Type B pancreatic cell (in vitro differentiated cells): ENCODE measurements around the gene LST1. TPM values are rescaled to one million over a fixed set of nuclear protein-coding genes. Genes with fewer than 3 reads are reported as not detected.
A peak's percentile ranks its signal among the peaks of the same experiment; 100 is the strongest.

Experiments used
- DNase-seq: peaks from one replicate; pipeline ENCODE4 v3.0.0; 2021; ENCODE audit warnings: mixed read lengths; ENCODE audit not compliant: unreplicated experiment; ENCODE audit errors: extremely low spot score
- H3K27ac Mint-ChIP-seq: 2 replicates; pipeline ENCODE4 v1.8.0; 2021; ENCODE audit warnings: mild to moderate bottlenecking, mixed read lengths
- H3K27me3 Mint-ChIP-seq: 2 replicates; pipeline ENCODE4 v1.8.0; 2021; ENCODE audit warnings: mixed read lengths
- H3K36me3 Mint-ChIP-seq: 2 replicates; pipeline ENCODE4 v1.8.0; 2021; ENCODE audit warnings: mixed read lengths
- H3K4me1 Mint-ChIP-seq: one replicate; pipeline ENCODE4 v1.8.0; 2021; ENCODE audit warnings: mixed read lengths; ENCODE audit not compliant: unreplicated experiment
- H3K4me3 Mint-ChIP-seq: 2 replicates; pipeline ENCODE4 v1.8.0; 2021; ENCODE audit warnings: mild to moderate bottlenecking, mixed read lengths
- H3K9me3 Mint-ChIP-seq: 2 replicates; pipeline ENCODE4 v1.8.0; 2021; ENCODE audit warnings: mixed read lengths
- CTCF ChIP-seq: fragments of 200-600 bp; sonication (generic); conservative IDR thresholded peaks from 2 replicates; pipeline ENCODE4 v1.5.0; 2021; ENCODE audit warnings: antibody characterized with exemption, mild to moderate bottlenecking
- total RNA-seq: library from RNA; stranded (reverse); gene quantifications from 2 replicates; pipeline ENCODE4 v1.2.1, GENCODE V29; 2021; ENCODE audit warnings: low replicate concordance

LST1 gene
- total RNA-seq, 1 donor from 2014 or later: not detected

GRCh38 chr6:31614075-31614619 lies 28.1 kb downstream of the LST1 start:
- no peaks in the 10 kb centered on the region for H3K36me3 Mint-ChIP-seq
- no peak for TF ChIP-seq CTCF
- H3K27me3 Mint-ChIP-seq: no peaks in the 10 kb centered on the region
- no peak overlapping the region for H3K4me3 Mint-ChIP-seq
- H3K27ac Mint-ChIP-seq: no peak overlapping the region
- H3K4me1 Mint-ChIP-seq: peaks cover 23% of the 10 kb centered on the region
- DNase-seq: no peak
- H3K9me3 Mint-ChIP-seq: no peaks in the 10 kb centered on the region

GRCh38 chr6:31614684-31615578 lies 28.9 kb downstream of the LST1 start, which contains the start of gene AIF1:
Gene AIF1, plus strand, starts transcription at chr6:31615234. Its CDS starts 96 bp downstream, at chr6:31615330.
- no peaks in the 10 kb centered on the region for H3K27me3 Mint-ChIP-seq
- no peaks in the 10 kb centered on the region for H3K36me3 Mint-ChIP-seq
- peaks cover 28% of the 10 kb centered on the region for H3K4me1 Mint-ChIP-seq
- peak within 1 kb of the TSS; percentile 36 for H3K27ac Mint-ChIP-seq
- no peak for DNase-seq
- H3K4me3 Mint-ChIP-seq: peak within 1 kb of the TSS; percentile 36
- TF ChIP-seq CTCF: no peak
- no peaks in the 10 kb centered on the region for H3K9me3 Mint-ChIP-seq

GRCh38 chr6:31615748-31616147 lies 29.7 kb downstream of the LST1 start:
- TF ChIP-seq CTCF: no peak
- peaks cover 28% of the 10 kb centered on the region for H3K4me1 Mint-ChIP-seq
- peak overlapping the region; percentile 36 for H3K27ac Mint-ChIP-seq
- no peaks in the 10 kb centered on the region for H3K27me3 Mint-ChIP-seq
- H3K9me3 Mint-ChIP-seq: no peaks in the 10 kb centered on the region
- DNase-seq: no peak
- H3K4me3 Mint-ChIP-seq: peak overlapping the region; percentile 36
- H3K36me3 Mint-ChIP-seq: no peaks in the 10 kb centered on the region

GRCh38 chr6:31617010-31617409 lies 30.9 kb downstream of the LST1 start:
- no peak for DNase-seq
- Mint-ChIP-seq H3K9me3 (no peaks in the 10 kb centered on the region), H3K4me3 (no peak overlapping the region), H3K4me1 (peaks cover 33% of the 10 kb centered on the region), H3K27me3 (no peaks in the 10 kb centered on the region), H3K36me3 (peaks cover under 1% of the 10 kb centered on the region), H3K27ac (no peak overlapping the region)
- TF ChIP-seq CTCF: no peak

- H3K36me3 Mint-ChIP-seq: peaks cover 16% of the 10 kb centered on the region
- peaks cover 35% of the 10 kb centered on the region for H3K4me1 Mint-ChIP-seq
Measured at GRCh38 chr6:31619805-31620585, 33.9 kb downstream of the LST1 start.

More at GRCh38 chr6:31619805-31620585, 33.9 kb downstream of the LST1 start:
- Mint-ChIP-seq H3K9me3 (no peaks in the 10 kb centered on the region), H3K27me3 (no peaks in the 10 kb centered on the region), H3K27ac (peak overlapping the region; percentile 100), H3K4me3 (peak overlapping the region; percentile 93)
- no peak for TF ChIP-seq CTCF
- peak; percentile 93 for DNase-seq
